HG03521 (cell line): ENCODE data around the gene CDH3.
"Not testable (repeated sequence)": the region's sequence is repeated elsewhere in the genome, so short reads cannot be mapped to it uniquely, and the experiment has no call there.

Experiments used
- ATAC-seq: cut with Tn5 transposase; IDR thresholded peaks from one replicate; pipeline ENCODE4 v1.9.1; 2021; ENCODE audit warnings: mild to moderate bottlenecking, moderate library complexity; ENCODE audit not compliant: unreplicated experiment

Gene CDH3

GRCh38 chr16:68698091-68698490 is 53.0 kb downstream of the CDH3 start:
- no peak for ATAC-seq

- no peak for ATAC-seq
Observed at GRCh38 chr16:68700120-68700519, 55.0 kb downstream of the CDH3 start.

- no peak for ATAC-seq
Observed at GRCh38 chr16:68700831-68701230, 55.7 kb downstream of the CDH3 start.

- no peak for ATAC-seq
Observed at GRCh38 chr16:68704232-68704867, 59.2 kb downstream of the CDH3 start.

- no peak for ATAC-seq
Observed at GRCh38 chr16:68707340-68708152, 62.4 kb downstream of the CDH3 start.

GRCh38 chr16:68710211-68710610 is 65.1 kb downstream of the CDH3 start:
- ATAC-seq = no peak

- ATAC-seq = no peak
Observed at GRCh38 chr16:68711421-68712139, 66.5 kb downstream of the CDH3 start.

GRCh38 chr16:68713361-68713760 is 68.3 kb downstream of the CDH3 start:
- no peak for ATAC-seq

GRCh38 chr16:68715471-68715870 is 70.4 kb downstream of the CDH3 start:
- ATAC-seq = no peak

GRCh38 chr16:68716516-68716915 is 71.4 kb downstream of the CDH3 start:
- not testable (repeated sequence) for ATAC-seq

- no peak for ATAC-seq
Observed at GRCh38 chr16:68717684-68718083, 72.6 kb downstream of the CDH3 start.

- no peak for ATAC-seq
Observed at GRCh38 chr16:68718590-68718989, 73.5 kb downstream of the CDH3 start.

- ATAC-seq = no peak
Observed at GRCh38 chr16:68719993-68720489, 74.9 kb downstream of the CDH3 start.

- ATAC-seq = no peak
Observed at GRCh38 chr16:68722119-68723024, 77.3 kb downstream of the CDH3 start.

- ATAC-seq = no peak
Observed at GRCh38 chr16:68724797-68725196, 79.7 kb downstream of the CDH3 start.

GRCh38 chr16:68728523-68728922 is 83.4 kb downstream of the CDH3 start:
- no peak for ATAC-seq

- ATAC-seq = no peak
Observed at GRCh38 chr16:68731637-68732036, 86.5 kb downstream of the CDH3 start.

GRCh38 chr16:68732042-68732680 is 87.1 kb downstream of the CDH3 start:
- ATAC-seq = no peak

- ATAC-seq = no peak
Observed at GRCh38 chr16:68732741-68733399, 87.8 kb downstream of the CDH3 start.

GRCh38 chr16:68733570-68733969 is 88.5 kb downstream of the CDH3 start:
- no peak for ATAC-seq
